ENCODE data around the gene FA2H.
"Not testable (repeated sequence)": the region's sequence is repeated elsewhere in the genome, so short reads cannot be mapped to it uniquely, and the experiment has no call there.

FA2H gene

DNA sequence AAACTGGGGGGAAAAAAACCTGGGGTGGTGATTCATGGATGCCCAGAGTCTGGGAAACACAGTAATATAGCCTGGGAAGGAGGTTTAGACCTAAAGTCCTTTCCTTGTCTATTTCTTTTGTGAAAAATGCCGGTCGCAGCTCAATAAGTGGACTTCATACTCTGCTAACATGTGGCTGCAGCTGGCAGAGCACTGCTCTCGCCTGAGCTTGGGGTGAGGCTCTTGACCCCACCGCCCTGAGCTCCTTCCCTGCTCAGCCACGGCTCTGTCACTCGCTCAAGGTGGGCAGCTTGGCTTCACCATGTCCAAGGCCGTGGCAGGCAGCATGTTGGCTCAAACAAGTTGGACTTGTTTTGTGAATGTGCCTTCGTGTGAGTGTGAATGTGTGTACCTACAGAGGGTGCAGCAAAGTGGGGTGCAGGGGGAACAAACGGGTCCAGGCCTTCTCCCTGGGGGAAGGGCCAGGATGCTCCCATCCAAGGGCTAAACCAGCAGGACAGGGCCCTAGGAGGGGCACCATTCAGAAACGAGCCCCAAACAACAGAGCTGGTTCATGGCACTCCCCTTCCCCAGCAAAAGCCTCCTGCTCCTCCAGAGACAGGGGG, 4.9 kb downstream of the FA2H start:
- TF ChIP-seq, protein P1, sequence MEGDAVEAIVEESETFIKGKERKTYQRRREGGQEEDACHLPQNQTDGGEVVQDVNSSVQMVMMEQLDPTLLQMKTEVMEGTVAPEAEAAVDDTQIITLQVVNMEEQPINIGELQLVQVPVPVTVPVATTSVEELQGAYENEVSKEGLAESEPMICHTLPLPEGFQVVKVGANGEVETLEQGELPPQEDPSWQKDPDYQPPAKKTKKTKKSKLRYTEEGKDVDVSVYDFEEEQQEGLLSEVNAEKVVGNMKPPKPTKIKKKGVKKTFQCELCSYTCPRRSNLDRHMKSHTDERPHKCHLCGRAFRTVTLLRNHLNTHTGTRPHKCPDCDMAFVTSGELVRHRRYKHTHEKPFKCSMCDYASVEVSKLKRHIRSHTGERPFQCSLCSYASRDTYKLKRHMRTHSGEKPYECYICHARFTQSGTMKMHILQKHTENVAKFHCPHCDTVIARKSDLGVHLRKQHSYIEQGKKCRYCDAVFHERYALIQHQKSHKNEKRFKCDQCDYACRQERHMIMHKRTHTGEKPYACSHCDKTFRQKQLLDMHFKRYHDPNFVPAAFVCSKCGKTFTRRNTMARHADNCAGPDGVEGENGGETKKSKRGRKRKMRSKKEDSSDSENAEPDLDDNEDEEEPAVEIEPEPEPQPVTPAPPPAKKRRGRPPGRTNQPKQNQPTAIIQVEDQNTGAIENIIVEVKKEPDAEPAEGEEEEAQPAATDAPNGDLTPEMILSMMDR (IDR thresholded peaks at IDR 0.05; ENCODE audit: extremely low read depth, missing control alignments), result no peak
- no peak for DNase-seq (ENCODE audit: low spot score)

DNA sequence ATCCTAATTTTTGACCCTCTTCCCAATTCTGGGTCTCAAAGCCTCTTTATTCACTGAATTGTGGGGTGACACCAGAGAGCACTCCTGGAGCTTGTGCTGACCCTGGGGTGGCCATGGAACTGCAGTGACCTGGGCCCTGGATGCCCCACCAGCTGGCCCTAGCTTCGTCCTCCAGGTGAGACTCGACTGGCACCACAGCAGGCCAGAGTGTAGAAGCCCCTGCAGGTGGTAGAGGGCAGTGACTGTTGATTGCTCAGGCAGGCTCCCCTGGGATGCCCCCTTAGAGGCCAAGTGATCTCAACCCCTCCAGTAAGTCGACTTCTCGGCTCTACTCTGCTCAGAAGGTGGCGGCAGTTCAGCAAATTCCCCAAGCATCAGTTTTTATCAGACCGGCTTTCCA, 6.4 kb downstream of the FA2H start:
- no peak for DNase-seq (ENCODE audit: low spot score)
- TF ChIP-seq, protein P1 (IDR thresholded peaks at IDR 0.05; ENCODE audit: extremely low read depth, missing control alignments), result no peak

DNA sequence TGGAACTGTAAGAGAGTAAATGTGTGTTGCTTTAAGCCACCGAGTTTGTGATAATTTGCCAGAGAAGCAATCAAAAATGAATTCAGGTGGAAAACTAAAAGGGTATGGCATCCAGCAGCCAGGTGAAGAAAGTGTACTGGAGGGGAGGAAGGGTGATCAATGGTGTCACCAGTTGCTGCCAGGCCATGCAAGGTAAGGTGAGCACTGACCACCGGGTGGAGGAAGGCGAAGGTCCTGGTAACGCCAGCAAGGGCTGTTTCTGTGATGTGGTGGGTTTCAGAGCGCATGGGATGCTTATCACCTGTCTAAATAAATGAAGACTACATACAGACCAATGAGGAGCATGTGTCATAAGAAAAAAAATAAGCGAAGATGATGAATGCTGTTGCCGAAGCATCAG, 6.9 kb downstream of the FA2H start:
- TF ChIP-seq, protein P1 (IDR thresholded peaks at IDR 0.05; ENCODE audit: extremely low read depth, missing control alignments), result no peak
- no peak for DNase-seq (ENCODE audit: low spot score)

DNA sequence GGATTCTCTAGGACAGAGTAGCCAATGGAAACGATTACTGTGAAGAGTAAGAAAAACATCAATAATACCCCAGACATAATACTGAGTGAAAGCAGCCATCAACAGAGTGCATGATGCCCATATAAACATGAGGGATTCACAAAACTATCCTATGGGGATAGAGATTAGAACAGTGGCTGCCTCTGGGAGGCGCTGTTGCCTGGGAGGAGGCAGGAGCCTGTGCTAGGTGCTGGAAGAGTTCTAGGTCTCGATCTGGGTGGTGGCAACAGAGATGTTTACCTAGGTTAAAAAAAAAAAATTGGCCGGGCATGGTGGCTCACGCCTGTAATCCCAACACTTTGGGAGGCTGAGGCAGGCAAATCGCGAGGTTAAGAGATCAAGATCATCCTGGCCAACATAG, 7.9 kb downstream of the FA2H start:
- TF ChIP-seq, protein P1 (IDR thresholded peaks at IDR 0.05; ENCODE audit: extremely low read depth, missing control alignments), result no peak
- no peak for DNase-seq (ENCODE audit: low spot score)

DNA sequence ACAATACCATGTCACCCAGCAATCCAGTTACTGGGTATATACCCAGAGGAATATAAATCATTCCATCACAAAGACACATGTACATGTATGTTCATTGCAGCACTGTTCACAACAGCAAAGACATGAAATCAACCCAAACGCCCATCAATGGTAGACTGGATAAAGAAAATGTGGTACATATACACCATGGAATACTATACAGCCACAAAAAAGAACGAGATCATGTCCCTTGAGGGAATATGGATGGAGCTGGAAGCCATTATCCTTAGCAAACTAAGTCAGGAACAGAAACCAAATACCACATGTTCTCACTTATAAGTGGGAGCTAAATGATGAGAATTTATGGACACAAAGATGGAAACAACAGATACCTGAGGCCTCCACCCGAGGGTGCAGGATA, 10.4 kb downstream of the FA2H start:
- DNase-seq (ENCODE audit: low spot score), result not testable (repeated sequence)

DNA sequence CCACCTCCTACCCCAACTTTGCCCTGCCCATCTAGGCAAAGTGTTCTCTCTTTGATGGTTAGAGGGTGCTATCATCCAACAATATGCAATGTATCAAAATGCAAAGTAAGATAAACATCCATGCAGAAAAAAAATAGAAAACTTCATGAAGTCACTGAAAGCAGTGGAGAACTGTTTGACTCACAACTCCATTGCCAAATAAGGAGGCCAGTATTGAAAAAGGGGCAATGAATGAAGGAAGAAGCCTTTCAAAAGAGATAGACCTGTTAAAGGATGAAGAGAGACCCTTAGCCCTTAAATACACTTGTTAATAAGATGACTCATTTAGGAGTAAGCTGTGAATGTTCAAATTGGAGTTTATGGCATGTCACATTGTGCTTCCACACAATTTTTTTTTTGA, 13.0 kb downstream of the FA2H start:
- no peak for DNase-seq (ENCODE audit: low spot score)
- TF ChIP-seq, protein P1 (IDR thresholded peaks at IDR 0.05; ENCODE audit: extremely low read depth, missing control alignments), result no peak

DNA sequence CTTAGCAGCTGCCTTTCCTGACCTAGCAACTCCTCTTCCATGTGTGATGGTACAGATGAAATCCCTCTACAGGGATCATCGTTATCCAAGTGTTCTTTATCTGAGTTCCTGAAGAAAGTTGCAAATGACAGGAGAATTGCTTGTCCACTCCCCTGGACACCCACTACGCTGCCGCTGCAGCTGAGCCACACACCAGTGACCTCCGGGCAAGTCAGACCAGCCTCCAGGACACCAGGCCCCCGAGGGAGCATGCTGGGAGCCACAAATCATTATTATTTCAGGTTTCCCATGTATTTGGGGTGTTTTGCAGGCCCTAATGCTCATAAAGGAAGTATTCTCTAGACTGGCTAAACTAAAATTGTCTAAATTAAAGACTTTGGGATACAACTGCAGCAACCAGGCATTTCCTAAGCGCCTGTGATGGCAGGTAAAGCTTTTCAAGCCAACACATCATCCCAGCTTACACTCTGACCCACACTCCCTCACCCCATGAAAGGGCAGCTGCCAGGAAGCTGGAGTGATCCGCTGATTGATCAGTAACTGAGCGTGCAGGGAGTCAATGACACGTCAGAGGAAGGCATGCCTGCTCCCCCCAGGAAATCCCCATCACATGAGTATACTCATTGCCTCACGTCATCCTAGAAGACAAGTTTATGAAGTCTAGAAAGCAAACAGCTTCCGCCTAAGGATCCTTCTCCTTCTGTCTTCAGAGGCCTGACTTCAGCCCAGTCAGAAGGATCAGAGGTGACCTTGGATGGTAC, 14.4 kb downstream of the FA2H start:
- TF ChIP-seq, protein P1 (IDR thresholded peaks at IDR 0.05; ENCODE audit: extremely low read depth, missing control alignments), result no peak
- no peak for DNase-seq (ENCODE audit: low spot score)

DNA sequence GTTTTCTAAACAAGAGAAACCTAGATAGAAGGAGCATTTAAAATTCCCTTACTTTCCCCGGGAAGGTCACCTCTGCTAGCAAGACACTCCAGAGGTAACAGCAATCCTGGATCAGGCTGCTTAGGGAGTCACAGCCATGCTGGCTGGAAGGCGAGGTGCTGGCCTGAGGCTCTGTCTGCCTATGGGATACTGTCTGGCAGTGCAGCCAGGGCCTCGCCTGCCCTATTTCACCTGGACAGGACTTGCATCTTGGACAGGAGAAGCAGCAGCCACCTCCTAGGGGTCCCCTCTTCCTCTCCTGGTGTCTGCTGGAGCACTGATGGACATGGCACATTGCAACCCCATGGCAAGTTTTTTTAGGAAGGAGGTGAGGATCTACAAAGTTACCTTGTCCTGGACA, 15.1 kb downstream of the FA2H start:
- DNase-seq (ENCODE audit: low spot score), result no peak
- TF ChIP-seq, protein P1 (IDR thresholded peaks at IDR 0.05; ENCODE audit: extremely low read depth, missing control alignments), result no peak
